NCI-H446 treated with DMSO at 0.1 percent for 48 hours (cell line): ENCODE results near the gene LPAR6.

Experiments used
- DNase-seq: peaks from one replicate; lab custom pipeline; 2025; lab: John Stamatoyannopoulos, UW

LPAR6 gene

GRCh38 chr13:48415516-48415915 is 2.6 kb upstream of the LPAR6 start:
- no peak for DNase-seq

- no peak for DNase-seq
Observed at GRCh38 chr13:48414501-48414900, 1.6 kb upstream of the LPAR6 start.

- no peak for DNase-seq
Observed at GRCh38 chr13:48411841-48412531, 927 bp downstream of the LPAR6 start.

GRCh38 chr13:48411147-48411794 is 1.6 kb downstream of the LPAR6 start:
- DNase-seq: no peak

GRCh38 chr13:48410199-48410598 is 2.7 kb downstream of the LPAR6 start:
- no peak for DNase-seq

- no peak for DNase-seq
Observed at GRCh38 chr13:48405875-48406274, 7.0 kb downstream of the LPAR6 start.

- no peak for DNase-seq
Observed at GRCh38 chr13:48404952-48405351, 8.0 kb downstream of the LPAR6 start.

GRCh38 chr13:48403913-48404312 is 9.0 kb downstream of the LPAR6 start:
- no peak for DNase-seq

- no peak for DNase-seq
Observed at GRCh38 chr13:48403151-48403631, 9.7 kb downstream of the LPAR6 start.

GRCh38 chr13:48402325-48402932 is 10.5 kb downstream of the LPAR6 start:
- DNase-seq: no peak

GRCh38 chr13:48401480-48401879 is 11.4 kb downstream of the LPAR6 start:
- no peak for DNase-seq

- DNase-seq: no peak
Observed at GRCh38 chr13:48400850-48401291, 12.0 kb downstream of the LPAR6 start.

GRCh38 chr13:48400090-48400694 is 12.7 kb downstream of the LPAR6 start:
- no peak for DNase-seq

- DNase-seq: no peak
Observed at GRCh38 chr13:48398450-48399095, 14.3 kb downstream of the LPAR6 start.

GRCh38 chr13:48397744-48398143 is 15.2 kb downstream of the LPAR6 start:
- no peak for DNase-seq

GRCh38 chr13:48393698-48394085 is 19.2 kb downstream of the LPAR6 start:
- DNase-seq: no peak

- no peak for DNase-seq
Observed at GRCh38 chr13:48393030-48393697, 19.7 kb downstream of the LPAR6 start.

GRCh38 chr13:48391257-48391656 is 21.7 kb downstream of the LPAR6 start:
- DNase-seq: no peak

- DNase-seq: no peak
Observed at GRCh38 chr13:48386816-48387215, 26.1 kb downstream of the LPAR6 start.

GRCh38 chr13:48383384-48383783 is 29.5 kb downstream of the LPAR6 start:
- DNase-seq: no peak

- DNase-seq: no peak
Observed at GRCh38 chr13:48380581-48380980, 32.3 kb downstream of the LPAR6 start.

GRCh38 chr13:48377857-48378256 is 35.1 kb downstream of the LPAR6 start:
- DNase-seq: no peak
